Kidney epithelial cell (primary cell): ENCODE measurements around the gene USB1. TPM values are rescaled to one million over a fixed set of nuclear protein-coding genes. Genes with fewer than 3 reads are reported as not detected.

Experiments used
- DNase-seq: peaks from one replicate; pipeline ENCODE4 v3.0.0-alpha.2; 2010; ENCODE audit warnings: low read depth
- H3K27me3 ChIP-seq: 2 replicates; pipeline ENCODE4 v1.6.0; 2011; ENCODE audit warnings: low read length; ENCODE audit not compliant: control insufficient read depth, insufficient read depth
- H3K36me3 ChIP-seq: 2 replicates; pipeline ENCODE4 v1.5.1; 2011; ENCODE audit warnings: low read length; ENCODE audit not compliant: control insufficient read depth, insufficient read depth
- H3K4me3 ChIP-seq: 2 replicates; pipeline ENCODE4 v1.5.1; 2011; ENCODE audit warnings: low read depth, mild to moderate bottlenecking, control low read depth, low read length
- total RNA-seq: library from RNA; depleted of rRNA; stranded (reverse); fragments of >200 nt; gene quantifications from 2 replicates; pipeline ENCODE4 v1.2.3, GENCODE V29; 2015
- TF ChIP-seq, protein P1 (sequence below): IDR thresholded peaks from 2 replicates; pipeline ENCODE4 v1.5.1; 2011; ENCODE audit warnings: mild to moderate bottlenecking, moderate library complexity, low read length, control low read depth, inconsistent platforms; ENCODE audit not compliant: insufficient read depth, poor library complexity, severe bottlenecking

USB1 gene
- total RNA-seq, 1 donor from 2014 or later = 50.2 TPM

DNA sequence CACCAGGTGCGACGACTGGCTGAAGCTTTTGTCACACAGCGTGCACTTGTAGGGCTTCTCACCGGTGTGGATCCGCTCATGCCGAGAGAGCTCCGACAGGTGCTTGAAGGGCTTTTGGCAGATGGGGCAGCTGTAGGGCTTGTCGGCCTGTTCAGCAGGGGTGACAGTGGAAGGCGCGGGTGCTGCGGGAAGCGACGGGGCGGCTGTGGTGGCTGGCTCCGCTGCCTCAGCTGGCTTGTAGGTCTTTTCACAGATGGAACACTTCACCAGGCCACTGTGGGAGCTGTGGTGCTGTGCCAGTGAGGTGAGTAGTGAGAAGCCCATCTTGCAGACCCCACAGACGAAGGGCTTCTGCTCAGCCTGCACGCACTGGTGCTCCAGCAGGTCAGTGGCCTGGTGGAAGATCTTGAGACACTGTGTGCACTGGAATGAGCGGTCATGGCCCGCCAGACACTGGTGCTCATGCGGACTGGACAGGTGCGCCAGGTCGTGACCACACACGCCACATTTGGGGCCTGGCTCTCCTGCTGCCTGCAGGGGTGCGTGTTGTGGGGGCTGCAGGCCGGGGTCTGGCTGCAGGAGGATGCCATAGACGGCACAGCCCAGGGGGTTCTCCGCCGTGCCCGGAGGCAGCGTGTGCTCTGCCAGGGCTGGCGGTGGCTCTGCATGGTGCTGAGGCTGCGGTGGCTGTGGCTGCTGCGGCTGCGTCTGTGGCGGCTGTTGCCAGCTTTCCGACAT is 3.5 kb upstream of the USB1 start:
- Histone ChIP-seq H3K36me3 (peaks cover 3% of the 10 kb centered on the region), H3K4me3 (no peak overlapping the region), H3K27me3 (no peaks in the 10 kb centered on the region)
- no peak for DNase-seq
- TF ChIP-seq, protein P1, sequence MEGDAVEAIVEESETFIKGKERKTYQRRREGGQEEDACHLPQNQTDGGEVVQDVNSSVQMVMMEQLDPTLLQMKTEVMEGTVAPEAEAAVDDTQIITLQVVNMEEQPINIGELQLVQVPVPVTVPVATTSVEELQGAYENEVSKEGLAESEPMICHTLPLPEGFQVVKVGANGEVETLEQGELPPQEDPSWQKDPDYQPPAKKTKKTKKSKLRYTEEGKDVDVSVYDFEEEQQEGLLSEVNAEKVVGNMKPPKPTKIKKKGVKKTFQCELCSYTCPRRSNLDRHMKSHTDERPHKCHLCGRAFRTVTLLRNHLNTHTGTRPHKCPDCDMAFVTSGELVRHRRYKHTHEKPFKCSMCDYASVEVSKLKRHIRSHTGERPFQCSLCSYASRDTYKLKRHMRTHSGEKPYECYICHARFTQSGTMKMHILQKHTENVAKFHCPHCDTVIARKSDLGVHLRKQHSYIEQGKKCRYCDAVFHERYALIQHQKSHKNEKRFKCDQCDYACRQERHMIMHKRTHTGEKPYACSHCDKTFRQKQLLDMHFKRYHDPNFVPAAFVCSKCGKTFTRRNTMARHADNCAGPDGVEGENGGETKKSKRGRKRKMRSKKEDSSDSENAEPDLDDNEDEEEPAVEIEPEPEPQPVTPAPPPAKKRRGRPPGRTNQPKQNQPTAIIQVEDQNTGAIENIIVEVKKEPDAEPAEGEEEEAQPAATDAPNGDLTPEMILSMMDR = no peak

DNA sequence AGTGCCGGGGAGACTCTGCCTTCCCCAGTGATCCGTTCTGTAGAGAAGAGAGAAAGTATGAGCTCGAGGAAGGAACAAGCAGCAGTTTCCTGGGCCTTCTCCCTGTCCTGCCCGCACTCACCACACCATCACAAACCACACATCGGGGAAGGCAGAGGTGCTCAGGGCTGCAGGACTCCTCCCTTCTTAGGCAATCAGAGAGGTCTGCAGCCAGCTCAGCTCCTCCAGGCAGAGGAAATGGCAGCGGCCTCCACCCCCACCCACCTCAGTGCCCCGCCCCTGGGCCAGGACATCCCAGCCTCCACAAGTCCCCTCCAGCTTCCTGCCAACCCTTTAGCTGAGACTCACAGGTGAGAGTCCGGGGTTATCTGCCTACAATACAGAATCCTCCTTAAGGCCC is 2.7 kb upstream of the USB1 start:
- no peak overlapping the region for H3K4me3 ChIP-seq
- TF ChIP-seq, protein P1 = no peak
- peaks cover 3% of the 10 kb centered on the region for H3K36me3 ChIP-seq
- H3K27me3 ChIP-seq = no peaks in the 10 kb centered on the region
- no peak for DNase-seq

DNA sequence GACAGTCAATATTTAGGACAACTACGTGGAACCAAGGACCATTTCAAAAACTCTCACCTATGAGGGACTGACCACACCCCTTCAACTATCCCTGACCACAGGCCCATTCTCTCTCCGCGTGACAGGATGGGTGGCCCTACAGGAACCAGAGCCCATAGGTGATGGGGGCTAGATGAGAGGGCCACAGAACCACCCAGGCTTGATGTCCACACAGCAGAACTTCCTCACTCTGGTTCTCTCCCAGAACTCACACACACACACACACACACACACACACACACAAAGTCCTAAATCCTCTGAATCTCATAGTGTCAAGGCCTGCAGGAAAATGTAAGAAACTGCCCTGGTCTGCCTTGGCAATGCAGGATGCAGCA is 2.2 kb upstream of the USB1 start:
- TF ChIP-seq, protein P1 = no peak
- DNase-seq = no peak
- Histone ChIP-seq H3K36me3 (peaks cover 1% of the 10 kb centered on the region), H3K4me3 (no peak overlapping the region), H3K27me3 (no peaks in the 10 kb centered on the region)

DNA sequence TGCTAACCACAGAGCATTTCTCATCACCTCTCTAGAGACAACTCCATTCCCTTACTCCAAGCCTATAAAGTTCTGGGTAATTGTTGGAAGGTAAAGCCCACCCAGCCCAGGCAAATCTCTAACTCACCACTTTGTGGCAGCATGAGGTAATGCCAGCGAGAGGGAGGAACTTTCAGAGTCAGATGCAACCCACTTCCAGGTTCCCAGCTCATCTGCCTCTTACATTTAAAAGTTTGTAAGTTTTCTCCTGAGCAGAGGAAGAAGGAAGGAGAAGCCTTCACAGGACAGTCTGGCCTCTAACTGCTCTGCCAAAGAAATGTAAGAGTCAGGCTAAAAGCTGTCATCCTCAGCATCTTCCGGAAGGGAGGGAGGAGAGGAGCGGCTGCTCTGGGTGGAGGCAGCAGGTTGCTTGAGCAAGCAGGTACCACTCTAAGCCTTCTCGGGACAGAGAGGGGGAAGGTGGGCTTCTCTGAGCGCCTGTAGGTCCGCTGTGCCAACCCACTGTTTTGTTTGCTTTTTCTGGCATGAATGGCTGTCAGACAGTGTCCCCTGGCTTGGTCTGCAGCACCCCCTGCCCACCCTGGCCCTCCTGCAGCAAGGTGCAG is 1.7 kb upstream of the USB1 start:
- TF ChIP-seq, protein P1 = peak; percentile 22
- no peaks in the 10 kb centered on the region for H3K27me3 ChIP-seq
- H3K36me3 ChIP-seq = peaks cover 1% of the 10 kb centered on the region
- DNase-seq = no peak
- H3K4me3 ChIP-seq = peak overlapping the region; percentile 55

DNA sequence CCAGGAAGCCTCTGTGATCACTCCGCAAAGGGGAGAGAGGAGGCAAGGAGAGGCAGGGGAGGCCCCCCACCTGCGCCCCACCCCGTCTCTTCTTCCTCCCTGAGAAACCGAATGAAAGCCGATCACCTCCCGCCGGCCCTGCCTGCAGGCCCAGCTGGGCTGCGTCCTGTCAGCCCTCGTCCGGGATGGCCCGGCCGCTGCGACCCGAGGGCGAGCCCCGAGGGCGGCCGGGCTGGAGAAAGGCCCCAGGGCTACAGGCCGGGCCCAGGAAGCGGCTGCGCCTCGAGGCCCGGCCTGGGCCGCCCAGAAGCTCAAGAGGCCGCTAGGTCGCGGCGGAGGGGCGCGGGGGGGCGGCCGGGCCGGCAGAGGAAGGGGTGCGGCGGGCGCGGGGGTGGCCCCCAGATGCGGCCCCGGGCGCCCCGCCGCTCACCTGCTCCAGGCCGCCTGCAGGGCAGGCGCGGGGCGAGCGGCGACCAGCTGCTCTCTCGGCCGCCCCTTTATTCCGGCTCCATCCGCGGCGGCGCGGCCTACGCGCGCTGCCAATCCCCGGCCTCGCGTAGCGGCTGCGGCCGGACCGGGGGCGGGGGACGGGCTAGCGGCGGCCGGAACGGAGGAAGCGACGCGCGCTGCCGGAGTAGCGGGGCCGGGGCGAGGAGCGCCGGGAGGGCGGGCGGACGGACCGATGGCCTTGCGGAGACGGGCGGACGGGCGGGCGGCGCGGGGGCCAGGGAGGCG is 1.1 kb upstream of the USB1 start, which contains the start of gene ZNF319:
Gene ZNF319, minus strand, starts transcription at position 702 of the 735 bp plus-strand sequence. CDS start 2,407 bp downstream, outside the sequence.
- H3K4me3 ChIP-seq = peak within 1 kb of the TSS; percentile 78
- no peak for DNase-seq
- peaks cover 1% of the 10 kb centered on the region for H3K36me3 ChIP-seq
- TF ChIP-seq, protein P1 = no peak
- H3K27me3 ChIP-seq = no peaks in the 10 kb centered on the region
